Activated T-cell treated with anti-CD3 and anti-CD28 coated beads, Interleukin-2, amount 50 U/mL, for 4 hours (primary cell): ENCODE results near the gene DHRS1. TPM values are rescaled to one million over a fixed set of nuclear protein-coding genes. Genes with fewer than 3 reads are reported as not detected.

Source experiments
- ATAC-seq, 2 donors: fragments of 200-7000 bp; cut with Tn5 transposase; one replicate each; pipeline ENCODE4 v1.10.0; 2021
- DNase-seq: peaks from one replicate; pipeline ENCODE4 v3.0.0-alpha.2; 2020
- H3K27me3 Mint-ChIP-seq: one replicate; pipeline ENCODE4 v1.8.0; 2021; ENCODE audit warnings: low read depth, mixed read lengths
- H3K36me3 Mint-ChIP-seq: one replicate; pipeline ENCODE4 v1.8.0; 2022; ENCODE audit warnings: mixed read lengths; ENCODE audit not compliant: insufficient read depth
- H3K4me1 Mint-ChIP-seq: one replicate; pipeline ENCODE4 v1.8.0; 2021; ENCODE audit warnings: low read depth, mixed read lengths
- H3K4me3 Mint-ChIP-seq: one replicate; pipeline ENCODE4 v1.8.0; 2021; ENCODE audit warnings: mild to moderate bottlenecking, moderate library complexity, mixed read lengths
- H3K9me3 Mint-ChIP-seq: one replicate; pipeline ENCODE4 v1.8.0; 2021; ENCODE audit warnings: mixed read lengths
- total RNA-seq, 3 donors: library from RNA; stranded (reverse); gene quantifications; one replicate each; pipeline ENCODE4 v1.2.1, GENCODE V29; 2021

DHRS1 gene
- total RNA-seq, 3 donors from 2014 or later, result 2.6 to 4.2 (median 3.1) TPM

- Mint-ChIP-seq H3K36me3 (no peaks in the 10 kb centered on the region), H3K4me3 (no peak overlapping the region)
- peak; percentile 42 to 47 for ATAC-seq
These were observed 17.8 kb upstream of the DHRS1 start for GRCh38 chr14:24317141-24317928.

DNA sequence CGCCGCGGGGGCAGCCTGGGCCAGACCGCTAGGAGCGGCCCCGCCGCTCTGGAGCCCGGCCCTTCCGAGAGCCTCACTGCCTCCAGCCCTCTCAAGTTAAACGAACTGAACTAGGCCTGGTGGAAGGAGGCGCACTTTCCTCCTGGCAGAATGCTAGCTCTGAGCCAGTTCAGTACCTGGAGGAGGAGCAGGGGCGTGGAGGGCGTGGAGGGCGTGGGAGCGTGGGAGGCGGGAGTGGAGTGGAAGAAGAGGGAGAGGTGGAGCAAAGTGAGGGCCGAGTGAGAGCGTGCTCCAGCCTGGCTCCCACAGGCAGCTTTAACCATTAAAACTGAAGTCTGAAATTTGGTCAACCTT, 17.0 kb upstream of the DHRS1 start:
- Mint-ChIP-seq H3K4me3 (no peak overlapping the region), H3K27me3 (no peaks in the 10 kb centered on the region), H3K4me1 (peaks cover 49% of the 10 kb centered on the region), H3K9me3 (no peaks in the 10 kb centered on the region), H3K36me3 (no peaks in the 10 kb centered on the region)
- ATAC-seq (no peak), DNase-seq (no peak)

More at GRCh38 chr14:24317141-24317928, 17.8 kb upstream of the DHRS1 start:
- no peak for DNase-seq
- no peaks in the 10 kb centered on the region for H3K9me3 Mint-ChIP-seq
- H3K27me3 Mint-ChIP-seq, result no peaks in the 10 kb centered on the region
- H3K4me1 Mint-ChIP-seq, result peaks cover 41% of the 10 kb centered on the region

DNA sequence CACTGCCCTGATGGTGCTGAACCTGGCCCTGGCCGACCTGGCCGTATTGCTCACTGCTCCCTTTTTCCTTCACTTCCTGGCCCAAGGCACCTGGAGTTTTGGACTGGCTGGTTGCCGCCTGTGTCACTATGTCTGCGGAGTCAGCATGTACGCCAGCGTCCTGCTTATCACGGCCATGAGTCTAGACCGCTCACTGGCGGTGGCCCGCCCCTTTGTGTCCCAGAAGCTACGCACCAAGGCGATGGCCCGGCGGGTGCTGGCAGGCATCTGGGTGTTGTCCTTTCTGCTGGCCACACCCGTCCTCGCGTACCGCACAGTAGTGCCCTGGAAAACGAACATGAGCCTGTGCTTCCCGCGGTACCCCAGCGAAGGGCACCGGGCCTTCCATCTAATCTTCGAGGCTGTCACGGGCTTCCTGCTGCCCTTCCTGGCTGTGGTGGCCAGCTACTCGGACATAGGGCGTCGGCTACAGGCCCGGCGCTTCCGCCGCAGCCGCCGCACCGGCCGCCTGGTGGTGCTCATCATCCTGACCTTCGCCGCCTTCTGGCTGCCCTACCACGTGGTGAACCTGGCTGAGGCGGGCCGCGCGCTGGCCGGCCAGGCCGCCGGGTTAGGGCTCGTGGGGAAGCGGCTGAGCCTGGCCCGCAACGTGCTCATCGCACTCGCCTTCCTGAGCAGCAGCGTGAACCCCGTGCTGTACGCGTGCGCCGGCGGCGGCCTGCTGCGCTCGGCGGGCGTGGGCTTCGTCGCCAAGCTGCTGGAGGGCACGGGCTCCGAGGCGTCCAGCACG, 16.4 kb upstream of the DHRS1 start:
- Mint-ChIP-seq H3K9me3 (no peaks in the 10 kb centered on the region), H3K4me3 (no peak overlapping the region), H3K36me3 (no peaks in the 10 kb centered on the region), H3K27me3 (no peaks in the 10 kb centered on the region), H3K4me1 (peaks cover 51% of the 10 kb centered on the region)
- no peak for DNase-seq
- ATAC-seq, result no peak

DNA sequence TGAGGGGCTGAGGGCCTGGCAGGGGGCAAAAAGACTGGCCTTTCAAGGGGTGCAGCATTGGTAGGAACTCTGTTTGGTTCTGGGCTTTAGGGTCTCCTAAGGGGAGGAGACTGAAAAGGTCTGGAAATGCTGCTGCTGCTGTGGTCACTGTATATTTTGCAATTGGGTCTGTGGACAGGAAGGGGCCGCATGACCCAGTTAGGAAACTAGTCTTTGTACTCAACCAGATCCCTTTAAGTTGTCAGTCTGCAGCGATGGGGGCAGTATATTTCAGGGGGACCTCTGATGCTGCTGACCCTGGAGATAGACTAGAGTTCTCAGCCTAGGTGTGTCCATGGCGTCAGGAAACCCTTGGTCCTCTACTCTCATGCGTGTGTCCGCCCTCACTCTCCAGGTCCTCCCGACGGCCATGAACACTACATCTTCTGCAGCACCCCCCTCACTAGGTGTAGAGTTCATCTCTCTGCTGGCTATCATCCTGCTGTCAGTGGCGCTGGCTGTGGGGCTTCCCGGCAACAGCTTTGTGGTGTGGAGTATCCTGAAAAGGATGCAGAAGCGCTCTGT, 15.7 kb upstream of the DHRS1 start:
- peaks cover 54% of the 10 kb centered on the region for H3K4me1 Mint-ChIP-seq
- no peak overlapping the region for H3K4me3 Mint-ChIP-seq
- H3K9me3 Mint-ChIP-seq, result no peaks in the 10 kb centered on the region
- no peak for DNase-seq
- H3K27me3 Mint-ChIP-seq, result no peaks in the 10 kb centered on the region
- no peaks in the 10 kb centered on the region for H3K36me3 Mint-ChIP-seq
- ATAC-seq, result no peak

GRCh38 chr14:24314377-24315193, 15.0 kb upstream of the DHRS1 start:
- no peak for DNase-seq
- Mint-ChIP-seq H3K36me3 (no peaks in the 10 kb centered on the region), H3K4me1 (peaks cover 61% of the 10 kb centered on the region), H3K27me3 (no peaks in the 10 kb centered on the region), H3K9me3 (no peaks in the 10 kb centered on the region), H3K4me3 (peak overlapping the region; percentile 25)
- no peak for ATAC-seq

DNA sequence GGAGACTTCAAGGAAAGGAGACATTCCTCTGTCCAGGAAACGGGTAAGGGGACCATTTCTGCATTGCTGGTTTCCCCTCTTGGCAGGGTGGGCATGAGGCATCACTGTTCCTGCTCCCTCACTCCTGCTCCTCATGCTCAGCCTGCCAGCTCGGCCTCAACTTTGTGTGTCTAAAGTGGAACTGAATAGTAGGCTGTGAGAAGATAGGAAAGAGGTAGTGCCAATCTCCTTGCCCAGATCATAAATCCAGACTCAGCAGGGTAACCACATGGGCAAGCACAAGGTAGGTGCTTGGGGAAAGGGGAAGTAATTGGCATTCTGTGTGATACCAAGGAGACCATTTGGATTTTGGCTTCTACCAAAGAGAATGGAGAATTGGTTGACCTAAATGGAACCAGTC, 14.3 kb upstream of the DHRS1 start:
- Mint-ChIP-seq H3K4me1 (peaks cover 66% of the 10 kb centered on the region), H3K9me3 (no peaks in the 10 kb centered on the region), H3K4me3 (peak overlapping the region; percentile 25), H3K36me3 (no peaks in the 10 kb centered on the region), H3K27me3 (no peaks in the 10 kb centered on the region)
- DNase-seq (no peak), ATAC-seq (no peak)

- Mint-ChIP-seq H3K27me3 (no peaks in the 10 kb centered on the region), H3K36me3 (peaks cover 3% of the 10 kb centered on the region), H3K4me3 (peak overlapping the region; percentile 79), H3K4me1 (peaks cover 75% of the 10 kb centered on the region), H3K9me3 (no peaks in the 10 kb centered on the region)
- ATAC-seq (no peak), DNase-seq (no peak)
These were observed 13.3 kb upstream of the DHRS1 start for GRCh38 chr14:24312736-24313507.

GRCh38 chr14:24311837-24312615, 12.4 kb upstream of the DHRS1 start:
- Mint-ChIP-seq H3K27me3 (no peaks in the 10 kb centered on the region), H3K4me1 (peaks cover 77% of the 10 kb centered on the region), H3K36me3 (peaks cover 8% of the 10 kb centered on the region), H3K4me3 (peak overlapping the region; percentile 79), H3K9me3 (no peaks in the 10 kb centered on the region)
- ATAC-seq, result no peak
- DNase-seq, result no peak

GRCh38 chr14:24310646-24311604, 11.3 kb upstream of the DHRS1 start, which contains the start of gene LTB4R:
LTB4R (plus strand) TSS chr14:24311502; CDS start chr14:24315652, 4,150 bp downstream.
- Mint-ChIP-seq H3K27me3 (no peaks in the 10 kb centered on the region), H3K9me3 (no peaks in the 10 kb centered on the region), H3K4me3 (peak within 1 kb of the TSS; percentile 79), H3K4me1 (peaks cover 77% of the 10 kb centered on the region), H3K36me3 (peaks cover 13% of the 10 kb centered on the region)
- DNase-seq (peak; percentile 45), ATAC-seq (peak; percentile 86 to 88)

GRCh38 chr14:24310265-24310645, 10.7 kb upstream of the DHRS1 start:
- peak overlapping the region; percentile 79 for H3K4me3 Mint-ChIP-seq
- peaks cover 73% of the 10 kb centered on the region for H3K4me1 Mint-ChIP-seq
- H3K27me3 Mint-ChIP-seq, result no peaks in the 10 kb centered on the region
- DNase-seq, result no peak
- no peaks in the 10 kb centered on the region for H3K9me3 Mint-ChIP-seq
- H3K36me3 Mint-ChIP-seq, result peaks cover 19% of the 10 kb centered on the region
- no peak for ATAC-seq

- peaks cover 25% of the 10 kb centered on the region for H3K36me3 Mint-ChIP-seq
- H3K4me1 Mint-ChIP-seq, result peaks cover 67% of the 10 kb centered on the region
- H3K4me3 Mint-ChIP-seq, result peak within 1 kb of the TSS; percentile 79
- ATAC-seq (no peak), DNase-seq (no peak)
- no peaks in the 10 kb centered on the region for H3K27me3 Mint-ChIP-seq
- no peaks in the 10 kb centered on the region for H3K9me3 Mint-ChIP-seq
These were observed 10.1 kb upstream of the DHRS1 start, which contains the start of gene LTB4R2 for GRCh38 chr14:24309538-24310264. LTB4R2 (plus strand) TSS chr14:24310140; CDS start chr14:24310665, 525 bp downstream.
